SK-N-SH treated with all-trans-retinoic acid at 6 μM for 48 hours (cell line): ENCODE data around the gene NRG4.

Experiments
- ARNTL ChIP-seq: fragments of 450-650 bp; formaldehyde crosslinking; IDR thresholded peaks from 2 replicates; pipeline ENCODE4 v1.5.0; 2020; ENCODE audit warnings: low read depth, mild to moderate bottlenecking, moderate library complexity, borderline replicate concordance
- BACH2 ChIP-seq: fragments of 250-450 bp; sonication (Bioruptor Pico); IDR thresholded peaks from 2 replicates; pipeline ENCODE4 v1.9.0; 2021; ENCODE audit warnings: mild to moderate bottlenecking, borderline replicate concordance
- CSDC2 ChIP-seq: fragments of 250-450 bp; sonication (Bioruptor Pico); IDR thresholded peaks from 2 replicates; pipeline ENCODE4 v1.5.0; 2020; ENCODE audit warnings: mild to moderate bottlenecking, moderate library complexity
- PPARA ChIP-seq: fragments of 250-450 bp; sonication (Bioruptor Pico); IDR thresholded peaks from 2 replicates; pipeline ENCODE4 v1.5.0; 2020; ENCODE audit warnings: mild to moderate bottlenecking, borderline replicate concordance
- SNAI2 ChIP-seq: fragments of 250-450 bp; sonication (Bioruptor Pico); IDR thresholded peaks from 2 replicates; pipeline ENCODE4 v1.5.0; 2020; ENCODE audit warnings: mild to moderate bottlenecking, moderate library complexity
- TOX ChIP-seq: fragments of 250-450 bp; sonication (Bioruptor Pico); IDR thresholded peaks from 2 replicates; pipeline ENCODE4 v1.8.0; 2021; ENCODE audit warnings: mild to moderate bottlenecking, moderate library complexity, borderline replicate concordance
- ZFP3 ChIP-seq: fragments of 250-450 bp; sonication (Bioruptor Pico); IDR thresholded peaks from 2 replicates; pipeline ENCODE4 v1.5.0; 2020; ENCODE audit warnings: mild to moderate bottlenecking, moderate library complexity
- ZFP30 ChIP-seq: fragments of 450-650 bp; formaldehyde crosslinking; IDR thresholded peaks from 2 replicates; pipeline ENCODE4 v1.5.0; 2022; ENCODE audit warnings: mild to moderate bottlenecking, moderate library complexity
- TF ChIP-seq, protein P1 (sequence below): fragments of 250-450 bp; sonication (Bioruptor Pico); IDR thresholded peaks from 2 replicates; pipeline ENCODE4 v1.8.0; 2020; ENCODE audit warnings: mild to moderate bottlenecking, moderate library complexity, borderline replicate concordance
- TF ChIP-seq, protein P2 (sequence below): fragments of 250-450 bp; sonication (Bioruptor Pico); IDR thresholded peaks from 2 replicates; pipeline ENCODE4 v1.5.1; 2020; ENCODE audit warnings: low read depth, mild to moderate bottlenecking, moderate library complexity
- TF ChIP-seq, protein P3 (sequence below): fragments of 250-450 bp; sonication (Bioruptor Pico); IDR thresholded peaks from 2 replicates; pipeline ENCODE4 v1.8.0; 2021; ENCODE audit warnings: low read depth, mild to moderate bottlenecking, moderate library complexity, borderline replicate concordance

DNA sequence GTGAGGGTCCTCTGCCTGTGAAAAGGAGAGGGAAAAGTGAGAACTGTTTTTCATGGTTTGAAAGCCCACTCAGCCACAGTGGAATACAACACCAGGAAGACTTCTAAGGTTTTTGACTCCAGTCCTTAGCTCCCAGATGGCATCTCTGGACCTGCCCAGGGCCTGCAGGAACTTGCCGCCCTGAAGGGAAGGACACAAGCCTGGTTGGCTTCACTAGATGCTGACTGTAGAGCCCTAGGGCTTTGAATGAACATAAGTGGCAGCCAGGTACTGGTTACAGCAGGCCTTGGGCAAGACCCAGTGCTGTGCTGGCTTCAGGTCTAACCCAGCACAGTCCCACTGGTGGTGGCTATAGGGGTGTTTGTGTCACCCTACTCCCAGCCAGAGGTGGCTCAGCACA is 26.3 kb upstream of the NRG4 start:
- TF ChIP-seq ZFP30 (CRISPR knock-in tag) (no peak), ZFP3 (CRISPR knock-in tag) (no peak), BACH2 (CRISPR knock-in tag) (no peak), SNAI2 (no peak), ARNTL (CRISPR knock-in tag) (no peak), CSDC2 (CRISPR knock-in tag) (no peak), TOX (no peak), PPARA (CRISPR knock-in tag) (no peak)
- TF ChIP-seq, protein P1, sequence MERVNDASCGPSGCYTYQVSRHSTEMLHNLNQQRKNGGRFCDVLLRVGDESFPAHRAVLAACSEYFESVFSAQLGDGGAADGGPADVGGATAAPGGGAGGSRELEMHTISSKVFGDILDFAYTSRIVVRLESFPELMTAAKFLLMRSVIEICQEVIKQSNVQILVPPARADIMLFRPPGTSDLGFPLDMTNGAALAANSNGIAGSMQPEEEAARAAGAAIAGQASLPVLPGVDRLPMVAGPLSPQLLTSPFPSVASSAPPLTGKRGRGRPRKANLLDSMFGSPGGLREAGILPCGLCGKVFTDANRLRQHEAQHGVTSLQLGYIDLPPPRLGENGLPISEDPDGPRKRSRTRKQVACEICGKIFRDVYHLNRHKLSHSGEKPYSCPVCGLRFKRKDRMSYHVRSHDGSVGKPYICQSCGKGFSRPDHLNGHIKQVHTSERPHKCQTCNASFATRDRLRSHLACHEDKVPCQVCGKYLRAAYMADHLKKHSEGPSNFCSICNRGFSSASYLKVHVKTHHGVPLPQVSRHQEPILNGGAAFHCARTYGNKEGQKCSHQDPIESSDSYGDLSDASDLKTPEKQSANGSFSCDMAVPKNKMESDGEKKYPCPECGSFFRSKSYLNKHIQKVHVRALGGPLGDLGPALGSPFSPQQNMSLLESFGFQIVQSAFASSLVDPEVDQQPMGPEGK: no peak
- TF ChIP-seq, protein P2, sequence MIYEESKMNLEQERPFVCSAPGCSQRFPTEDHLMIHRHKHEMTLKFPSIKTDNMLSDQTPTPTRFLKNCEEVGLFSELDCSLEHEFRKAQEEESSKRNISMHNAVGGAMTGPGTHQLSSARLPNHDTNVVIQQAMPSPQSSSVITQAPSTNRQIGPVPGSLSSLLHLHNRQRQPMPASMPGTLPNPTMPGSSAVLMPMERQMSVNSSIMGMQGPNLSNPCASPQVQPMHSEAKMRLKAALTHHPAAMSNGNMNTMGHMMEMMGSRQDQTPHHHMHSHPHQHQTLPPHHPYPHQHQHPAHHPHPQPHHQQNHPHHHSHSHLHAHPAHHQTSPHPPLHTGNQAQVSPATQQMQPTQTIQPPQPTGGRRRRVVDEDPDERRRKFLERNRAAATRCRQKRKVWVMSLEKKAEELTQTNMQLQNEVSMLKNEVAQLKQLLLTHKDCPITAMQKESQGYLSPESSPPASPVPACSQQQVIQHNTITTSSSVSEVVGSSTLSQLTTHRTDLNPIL (CRISPR knock-in tag): no peak
- TF ChIP-seq, protein P3, sequence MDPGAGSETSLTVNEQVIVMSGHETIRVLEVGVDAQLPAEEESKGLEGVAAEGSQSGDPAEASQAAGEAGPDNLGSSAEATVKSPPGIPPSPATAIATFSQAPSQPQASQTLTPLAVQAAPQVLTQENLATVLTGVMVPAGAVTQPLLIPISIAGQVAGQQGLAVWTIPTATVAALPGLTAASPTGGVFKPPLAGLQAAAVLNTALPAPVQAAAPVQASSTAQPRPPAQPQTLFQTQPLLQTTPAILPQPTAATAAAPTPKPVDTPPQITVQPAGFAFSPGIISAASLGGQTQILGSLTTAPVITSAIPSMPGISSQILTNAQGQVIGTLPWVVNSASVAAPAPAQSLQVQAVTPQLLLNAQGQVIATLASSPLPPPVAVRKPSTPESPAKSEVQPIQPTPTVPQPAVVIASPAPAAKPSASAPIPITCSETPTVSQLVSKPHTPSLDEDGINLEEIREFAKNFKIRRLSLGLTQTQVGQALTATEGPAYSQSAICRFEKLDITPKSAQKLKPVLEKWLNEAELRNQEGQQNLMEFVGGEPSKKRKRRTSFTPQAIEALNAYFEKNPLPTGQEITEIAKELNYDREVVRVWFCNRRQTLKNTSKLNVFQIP (CRISPR knock-in tag): no peak
